ENCODE measurements around the gene TST.

DNA sequence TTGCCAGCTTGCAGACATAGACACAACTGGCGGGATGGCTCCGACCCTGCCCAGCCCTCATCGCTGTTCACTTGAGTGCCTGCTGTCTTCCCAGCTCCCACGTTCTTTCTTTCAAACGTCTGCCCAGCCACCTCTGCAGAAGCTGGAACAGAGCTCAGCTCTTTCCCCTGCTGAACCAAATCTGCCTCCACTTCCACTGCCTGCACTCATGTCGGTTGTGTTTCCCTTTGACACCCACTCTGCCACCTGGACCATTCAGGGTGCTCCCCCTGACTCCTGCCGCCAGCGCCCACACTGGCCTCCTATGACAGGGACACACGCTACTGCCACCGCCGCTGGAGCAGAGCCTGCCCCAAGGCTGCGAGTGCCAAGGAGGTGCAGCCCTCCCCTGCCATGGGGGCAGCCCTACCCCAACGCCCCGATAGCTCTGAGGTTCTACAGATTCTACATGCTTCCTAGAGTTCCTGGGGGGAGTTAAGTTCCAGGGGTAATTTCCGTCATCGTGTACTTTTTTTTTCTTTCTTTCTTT, 37.9 kb downstream of the TST start:
- TF ChIP-seq, protein P1, sequence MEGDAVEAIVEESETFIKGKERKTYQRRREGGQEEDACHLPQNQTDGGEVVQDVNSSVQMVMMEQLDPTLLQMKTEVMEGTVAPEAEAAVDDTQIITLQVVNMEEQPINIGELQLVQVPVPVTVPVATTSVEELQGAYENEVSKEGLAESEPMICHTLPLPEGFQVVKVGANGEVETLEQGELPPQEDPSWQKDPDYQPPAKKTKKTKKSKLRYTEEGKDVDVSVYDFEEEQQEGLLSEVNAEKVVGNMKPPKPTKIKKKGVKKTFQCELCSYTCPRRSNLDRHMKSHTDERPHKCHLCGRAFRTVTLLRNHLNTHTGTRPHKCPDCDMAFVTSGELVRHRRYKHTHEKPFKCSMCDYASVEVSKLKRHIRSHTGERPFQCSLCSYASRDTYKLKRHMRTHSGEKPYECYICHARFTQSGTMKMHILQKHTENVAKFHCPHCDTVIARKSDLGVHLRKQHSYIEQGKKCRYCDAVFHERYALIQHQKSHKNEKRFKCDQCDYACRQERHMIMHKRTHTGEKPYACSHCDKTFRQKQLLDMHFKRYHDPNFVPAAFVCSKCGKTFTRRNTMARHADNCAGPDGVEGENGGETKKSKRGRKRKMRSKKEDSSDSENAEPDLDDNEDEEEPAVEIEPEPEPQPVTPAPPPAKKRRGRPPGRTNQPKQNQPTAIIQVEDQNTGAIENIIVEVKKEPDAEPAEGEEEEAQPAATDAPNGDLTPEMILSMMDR (conservative IDR thresholded peaks at IDR 0.05 in 1 of 2, IDR thresholded peaks at IDR 0.05 in 1 of 2; ENCODE audit: low read depth in 1 of 2, low read length in 2 of 2): no peak
- no peak for TF ChIP-seq EZH2 (IDR thresholded peaks at IDR 0.05; ENCODE audit: low read length, missing control alignments)

Measured in fibroblast of lung (primary cell).